ENCODE data around the gene CACNA1A. TPM values are rescaled to one million over a fixed set of nuclear protein-coding genes. Genes with fewer than 3 reads are reported as not detected.

The CACNA1A gene
- total and polyA plus RNA-seq, 2 of the 13 experiments (the other 11 are each of a cell fraction or from before 2014, with no cell fraction given): not detected

GRCh38 chr19:13162724-13163608 lies 343.3 kb downstream of the CACNA1A start (continued):
- no peak for TF ChIP-seq ZNF512 (CRISPR knock-in tag; IDR thresholded peaks at IDR 0.05)
- TF ChIP-seq MAX (IDR thresholded peaks at IDR 0.05): peak; percentile 65
- peak; percentile 47; the same call in 1 of the 2 replicates for TF ChIP-seq ZNF441 (CRISPR knock-in tag; IDR thresholded peaks at IDR 0.05; ENCODE audit: borderline replicate concordance)
- TF ChIP-seq ZNF709 (CRISPR knock-in tag; IDR thresholded peaks at IDR 0.05): peak; percentile 79
- TF ChIP-seq ZFP62 (CRISPR knock-in tag; IDR thresholded peaks at IDR 0.05): no peak
- no peak; the same call in 1 of the 2 replicates for TF ChIP-seq ZNF607 (CRISPR knock-in tag; IDR thresholded peaks at IDR 0.05; ENCODE audit: borderline replicate concordance)
- TF ChIP-seq MTERF4 (CRISPR knock-in tag; IDR thresholded peaks at IDR 0.05): peak; percentile 82; the same call in 1 of the 2 replicates
- no peak; the same call in 1 of the 2 replicates for TF ChIP-seq ISL2 (CRISPR knock-in tag; IDR thresholded peaks at IDR 0.05)
- no peak for TF ChIP-seq RFX5 (IDR thresholded peaks at IDR 0.05; ENCODE audit: low read depth, low read length)
- TF ChIP-seq IKZF1 (IDR thresholded peaks at IDR 0.05): no peak
- TF ChIP-seq ASH2L (IDR thresholded peaks at IDR 0.05; ENCODE audit: insufficient read length, low read depth, low read length): peak; percentile 62
- TF ChIP-seq U2AF2 (IDR thresholded peaks at IDR 0.05; ENCODE audit: low read depth, low read length): no peak
- TF ChIP-seq CHD4 (IDR thresholded peaks at IDR 0.05; ENCODE audit: borderline replicate concordance, low read length): no peak
- TF ChIP-seq TERF1 (CRISPR knock-in tag; IDR thresholded peaks at IDR 0.05): no peak
- TF ChIP-seq ZNF503 (CRISPR knock-in tag; IDR thresholded peaks at IDR 0.05): no peak
- TF ChIP-seq ZNF362 (CRISPR knock-in tag; IDR thresholded peaks at IDR 0.05; ENCODE audit: borderline replicate concordance): peak; percentile 31; the same call in 1 of the 2 replicates
- peak; percentile 86 for TF ChIP-seq UBTF (CRISPR knock-in tag; IDR thresholded peaks at IDR 0.05)
- no peak for TF ChIP-seq ZNF468 (CRISPR knock-in tag; IDR thresholded peaks at IDR 0.05)
- TF ChIP-seq NCOA2 (CRISPR knock-in tag; IDR thresholded peaks at IDR 0.05): peak; percentile 77

All from HepG2 (cell line).